Small intestine (tissue), 16 donors: ENCODE data around the gene METTL14. TPM values are rescaled to one million over a fixed set of nuclear protein-coding genes. Genes with fewer than 3 reads are reported as not detected.
"Not testable (repeated sequence)": the region's sequence is repeated elsewhere in the genome, so short reads cannot be mapped to it uniquely, and the experiment has no call there.

Source experiments
- DNase-seq, 2 donors: peaks; one replicate each; pipeline versions ENCODE4 v3.0.0 to v3.0.0-alpha.2; 2013
- FAIRE-seq: peaks from 2 replicates; lab custom pipeline; 2012; peaks lifted over from hg19 to GRCh38; lab: Jason Lieb, UNC
- H3K27ac ChIP-seq, 3 donors: one replicate each; pipeline ENCODE4 v1.5.1; 2013; ENCODE audit warnings: low read length in 2 of 3, mild to moderate bottlenecking in 2 of 3, control low read depth in 1 of 3, inconsistent platforms in 1 of 3, low read depth in 1 of 3, moderate library complexity in 1 of 3
- H3K27me3 ChIP-seq, 3 donors: one replicate each; pipeline ENCODE4 v1.6.1; 2013; ENCODE audit warnings: low read length in 3 of 3, inconsistent platforms in 1 of 3; ENCODE audit not compliant: control insufficient read depth in 3 of 3, insufficient read depth in 3 of 3
- H3K36me3 ChIP-seq, 3 donors: one replicate each; pipeline ENCODE4 v1.6.1; 2013; ENCODE audit warnings: low read length in 3 of 3, inconsistent platforms in 1 of 3, low read depth in 1 of 3, mild to moderate bottlenecking in 1 of 3, moderate library complexity in 1 of 3; ENCODE audit not compliant: control insufficient read depth in 3 of 3, insufficient read depth in 2 of 3
- H3K4me1 ChIP-seq, 3 donors: one replicate each; pipeline ENCODE4 v1.6.1; 2013; ENCODE audit warnings: low read length in 2 of 3, inconsistent platforms in 1 of 3, low read depth in 1 of 3, mild to moderate bottlenecking in 1 of 3, moderate library complexity in 1 of 3; ENCODE audit not compliant: control insufficient read depth in 3 of 3, insufficient read depth in 2 of 3
- H3K4me3 ChIP-seq, 3 donors: one replicate each; pipeline ENCODE4 v1.5.1; 2013; ENCODE audit warnings: low read length in 3 of 3, control low read depth in 1 of 3, inconsistent platforms in 1 of 3, low read depth in 1 of 3, mild to moderate bottlenecking in 1 of 3, moderate library complexity in 1 of 3
- H3K9me3 ChIP-seq, 2 donors: one replicate each; pipeline ENCODE4 v1.6.1; 2013; ENCODE audit warnings: low read depth in 1 of 2, low read length in 1 of 2; ENCODE audit not compliant: control insufficient read depth in 2 of 2, insufficient read depth in 1 of 2
- WGBS, 3 donors: extraction: QIAGEN DNeasy Blood & Tissue Kit; methylation state at CpG; one replicate each; pipeline ENCODE4 v1.1.7; 2013; 5-methylcytosine and 5-hydroxymethylcytosine counted together
- long read RNA-seq, 10 donors: transcript quantifications; one replicate each; lab custom pipeline, GENCODE V29; 2026
- polyA plus RNA-seq, 4 donors: library from polyadenylated mRNA; stranded (reverse) in 3 of 4; unstranded in 1 of 4; fragments of 200-250 nt in 3 of 4; fragments of 120-200 nt in 1 of 4; gene quantifications; one replicate each; pipeline versions ENCODE4 v1.2.1 to v1.2.3, GENCODE V29; 2013
- donor health status: healthy with polysubstance abuse.
- donor health status: control.
- donor health status: control.
- donor health status: Bipolar disorder and iron deficiency.
- donor health status: healthy.

Gene METTL14
- polyA plus RNA-seq, result 10 to 100 TPM in 2 of 4 donors, 1 to 10 TPM in 2; 5.9 to 39.7 (median 9.8) TPM
- long read RNA-seq, donor 1, full-length matches to known transcripts, result 11 of 58 reads
- long read RNA-seq, donor 1, partial matches to known transcripts, result 47 of 58 reads
- long read RNA-seq, donor 1, other reads (novel, unspliced or antisense), result 0 of 58 reads
- long read RNA-seq, donor 2, full-length matches to known transcripts, result 6 of 49 reads
- long read RNA-seq, donor 2, partial matches to known transcripts, result 43 of 49 reads
- long read RNA-seq, donor 2, other reads (novel, unspliced or antisense), result 0 of 49 reads
- long read RNA-seq, donor 3, full-length matches to known transcripts, result 4 of 45 reads
- long read RNA-seq, donor 3, partial matches to known transcripts, result 41 of 45 reads
- long read RNA-seq, donor 3, other reads (novel, unspliced or antisense), result 0 of 45 reads
- long read RNA-seq, donor 4, result 0 reads
- long read RNA-seq, donor 5, result 0 reads
- long read RNA-seq, donor 6, full-length matches to known transcripts, result 2 of 27 reads
- long read RNA-seq, donor 6, partial matches to known transcripts, result 20 of 27 reads
- long read RNA-seq, donor 6, other reads (novel, unspliced or antisense), result 5 of 27 reads
- long read RNA-seq, donor 7, full-length matches to known transcripts, result 6 of 76 reads
- long read RNA-seq, donor 7, partial matches to known transcripts, result 70 of 76 reads
- long read RNA-seq, donor 7, other reads (novel, unspliced or antisense), result 0 of 76 reads
- long read RNA-seq, donor 8, result 0 reads
- long read RNA-seq, donor 9, full-length matches to known transcripts, result 2 of 29 reads
- long read RNA-seq, donor 9, partial matches to known transcripts, result 27 of 29 reads
- long read RNA-seq, donor 9, other reads (novel, unspliced or antisense), result 0 of 29 reads
- long read RNA-seq, donor 10, full-length matches to known transcripts, result 5 of 12 reads
- long read RNA-seq, donor 10, partial matches to known transcripts, result 7 of 12 reads
- long read RNA-seq, donor 10, other reads (novel, unspliced or antisense), result 0 of 12 reads

GRCh38 chr4:118684873-118685811, at the start of gene METTL14:
TSS of gene METTL14 (plus strand) at chr4:118685392. CDS start at chr4:118685535, 143 bp downstream.
- peaks cover 0 to 18% (median 4%) of the 10 kb centered on the region in 3 donors for H3K36me3 ChIP-seq
- no peaks in the 10 kb centered on the region for H3K9me3 ChIP-seq
- no peaks in the 10 kb centered on the region for H3K27me3 ChIP-seq
- peak; percentile 91 to 98 for DNase-seq
- WGBS, 3 donors, result 4 to 5% (median 5%) methylated on average over 30 to 42 of the region's 42 CpGs
- no peak for FAIRE-seq
- peak within 1 kb of the TSS; percentile 57 to 97 (median 89) for H3K27ac ChIP-seq
- peaks cover 0 to 17% (median 2%) of the 10 kb centered on the region in 3 donors for H3K4me1 ChIP-seq
- peak within 1 kb of the TSS; percentile 62 to 85 (median 63) for H3K4me3 ChIP-seq

- H3K27ac ChIP-seq, H3K4me1 ChIP-seq, H3K27me3 ChIP-seq, H3K9me3 ChIP-seq, H3K4me3 ChIP-seq, FAIRE-seq, DNase-seq: not testable (repeated sequence)
- 79 to 91% (median 90%) methylated on average over 5 to 8 of the region's 9 CpGs for WGBS, 3 donors
- H3K36me3 ChIP-seq, result peaks cover 0 to 23% (median 0%) of the 10 kb centered on the region in 3 donors
Observed at GRCh38 chr4:118636126-118636525, 49.1 kb upstream of the METTL14 start.

GRCh38 chr4:118664665-118665064, 20.5 kb upstream of the METTL14 start:
- H3K27ac ChIP-seq, FAIRE-seq, H3K4me3 ChIP-seq, H3K4me1 ChIP-seq, H3K27me3 ChIP-seq, H3K9me3 ChIP-seq, H3K36me3 ChIP-seq: not testable (repeated sequence)
- WGBS, 3 donors, result 51 to 77% (median 65%) methylated on average over 5 of the region's 5 CpGs
- DNase-seq, result peak; percentile 21 to 36

- FAIRE-seq, result not testable (repeated sequence)
Observed at GRCh38 chr4:118669220-118669619, 16.0 kb upstream of the METTL14 start.

GRCh38 chr4:118670968-118671367, 14.2 kb upstream of the METTL14 start:
- H3K4me3 ChIP-seq, H3K27me3 ChIP-seq, H3K9me3 ChIP-seq, H3K27ac ChIP-seq, H3K36me3 ChIP-seq, FAIRE-seq, DNase-seq, H3K4me1 ChIP-seq: not testable (repeated sequence)
- WGBS, 3 donors, result 88 to 98% (median 95%) methylated on average over 2 of the region's 2 CpGs

More at GRCh38 chr4:118669220-118669619, 16.0 kb upstream of the METTL14 start:
- not testable (repeated sequence) for H3K36me3 ChIP-seq, H3K4me3 ChIP-seq, H3K9me3 ChIP-seq, H3K27me3 ChIP-seq, H3K27ac ChIP-seq, H3K4me1 ChIP-seq
- 26 to 35% (median 26%) methylated on average over 1 of the region's 1 CpG for WGBS, 3 donors
- DNase-seq, result peak; percentile 47 to 78

GRCh38 chr4:118676128-118676527, 9.1 kb upstream of the METTL14 start:
- Histone ChIP-seq H3K27ac (no peak overlapping the region), H3K27me3 (no peaks in the 10 kb centered on the region), H3K36me3 (no peaks in the 10 kb centered on the region), H3K9me3 (no peaks in the 10 kb centered on the region), H3K4me3 (no peak overlapping the region), H3K4me1 (no peaks in the 10 kb centered on the region)
- DNase-seq, result no peak
- FAIRE-seq, result no peak
- 77 to 90% (median 80%) methylated on average over 2 of the region's 2 CpGs for WGBS, 3 donors

- no peaks in the 10 kb centered on the region for H3K36me3 ChIP-seq
- FAIRE-seq, result no peak
Observed at GRCh38 chr4:118680808-118681207, 4.4 kb upstream of the METTL14 start.

More at GRCh38 chr4:118680808-118681207, 4.4 kb upstream of the METTL14 start:
- Histone ChIP-seq H3K4me3 (no peak overlapping the region), H3K9me3 (no peaks in the 10 kb centered on the region), H3K27ac (no peak overlapping the region), H3K27me3 (no peaks in the 10 kb centered on the region), H3K4me1 (peaks cover 0 to 11% (median 0%) of the 10 kb centered on the region in 3 donors)
- no peak for DNase-seq
- WGBS, 3 donors, result 75 to 90% (median 80%) methylated on average over 1 of the region's 1 CpG
